Suprapubic skin (tissue), 4 donors: ENCODE data around the gene CASD1.

ENCODE experiments used
- EP300 ChIP-seq: sonication (generic); formaldehyde crosslinking; IDR thresholded peaks from one replicate; pipeline ENCODE4 v1.6.1; 2017; ENCODE audit warnings: antibody characterized with exemption
- POLR2A ChIP-seq, 2 donors: fragments of 450-650 bp; IDR thresholded peaks; one replicate each; pipeline ENCODE4 v1.6.1; 2017; ENCODE audit warnings: antibody characterized with exemption in 2 of 2, mild to moderate bottlenecking in 2 of 2, moderate library complexity in 2 of 2
- POLR2AphosphoS5 ChIP-seq, 3 donors: sonication (generic); formaldehyde crosslinking; IDR thresholded peaks; one replicate each; pipeline ENCODE4 v1.6.1; 2017; ENCODE audit warnings: antibody characterized with exemption in 3 of 3
- TF ChIP-seq, protein P1 (sequence below), 2 donors: fragments of 200-600 bp in 1 of 2; fragments of 450-650 bp in 1 of 2; sonication (generic) in 1 of 2; IDR thresholded peaks; one replicate each; pipeline ENCODE4 v1.5.1; 2016 to 2019; ENCODE audit warnings: antibody characterized with exemption in 2 of 2, mild to moderate bottlenecking in 1 of 2, moderate library complexity in 1 of 2

DNA sequence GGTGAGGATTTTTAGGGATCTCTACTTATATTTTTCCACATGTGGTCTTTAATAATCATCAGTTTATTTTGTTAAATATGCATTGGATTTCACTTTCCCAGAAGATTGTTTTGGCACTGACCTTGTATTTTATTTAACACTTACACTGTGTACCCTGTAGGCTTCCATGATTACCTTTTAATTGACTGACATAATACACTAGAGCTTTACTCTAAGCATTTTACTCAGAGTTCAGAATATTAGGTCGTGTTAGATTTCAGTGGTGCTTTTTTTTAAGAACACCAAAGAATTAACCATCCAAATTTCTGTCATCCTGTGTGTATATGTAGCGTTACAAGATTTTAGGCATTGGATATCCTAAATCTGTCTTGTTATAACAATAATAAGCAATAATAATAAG lies 23.1 kb downstream of the CASD1 start:
- TF ChIP-seq, protein P1, sequence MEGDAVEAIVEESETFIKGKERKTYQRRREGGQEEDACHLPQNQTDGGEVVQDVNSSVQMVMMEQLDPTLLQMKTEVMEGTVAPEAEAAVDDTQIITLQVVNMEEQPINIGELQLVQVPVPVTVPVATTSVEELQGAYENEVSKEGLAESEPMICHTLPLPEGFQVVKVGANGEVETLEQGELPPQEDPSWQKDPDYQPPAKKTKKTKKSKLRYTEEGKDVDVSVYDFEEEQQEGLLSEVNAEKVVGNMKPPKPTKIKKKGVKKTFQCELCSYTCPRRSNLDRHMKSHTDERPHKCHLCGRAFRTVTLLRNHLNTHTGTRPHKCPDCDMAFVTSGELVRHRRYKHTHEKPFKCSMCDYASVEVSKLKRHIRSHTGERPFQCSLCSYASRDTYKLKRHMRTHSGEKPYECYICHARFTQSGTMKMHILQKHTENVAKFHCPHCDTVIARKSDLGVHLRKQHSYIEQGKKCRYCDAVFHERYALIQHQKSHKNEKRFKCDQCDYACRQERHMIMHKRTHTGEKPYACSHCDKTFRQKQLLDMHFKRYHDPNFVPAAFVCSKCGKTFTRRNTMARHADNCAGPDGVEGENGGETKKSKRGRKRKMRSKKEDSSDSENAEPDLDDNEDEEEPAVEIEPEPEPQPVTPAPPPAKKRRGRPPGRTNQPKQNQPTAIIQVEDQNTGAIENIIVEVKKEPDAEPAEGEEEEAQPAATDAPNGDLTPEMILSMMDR (IDR thresholded peaks at IDR 0.05) = no peak
- no peak for TF ChIP-seq POLR2A (IDR thresholded peaks at IDR 0.05)
- no peak for TF ChIP-seq EP300
- no peak for TF ChIP-seq POLR2AphosphoS5 (IDR thresholded peaks at IDR 0.05)
